Upper lobe of right lung (tissue), 1 donor: ENCODE measurements around the gene TMOD1. TPM values are rescaled to one million over a fixed set of nuclear protein-coding genes. Genes with fewer than 3 reads are reported as not detected.
A peak's percentile ranks its signal among the peaks of the same experiment; 100 is the strongest.

Experiments
- ATAC-seq: fragments of 200-7000 bp; cut with Tn5 transposase; one replicate; pipeline ENCODE4 v1.9.1; 2020; ENCODE audit warnings: mild to moderate bottlenecking, moderate library complexity
- DNase-seq: peaks from one replicate; pipeline ENCODE4 v3.0.0-alpha.2; 2020
- H3K27ac ChIP-seq: fragments of 200-600 bp; one replicate; pipeline ENCODE4 v1.8.0; 2022
- H3K27me3 ChIP-seq: fragments of 200-600 bp; one replicate; pipeline ENCODE4 v1.8.0; 2022; ENCODE audit warnings: mild to moderate bottlenecking
- H3K36me3 ChIP-seq: fragments of 200-600 bp; one replicate; pipeline ENCODE4 v1.8.0; 2022
- H3K4me1 ChIP-seq: fragments of 200-600 bp; one replicate; pipeline ENCODE4 v1.8.0; 2022
- H3K4me3 ChIP-seq: fragments of 200-600 bp; one replicate; pipeline ENCODE4 v1.8.0; 2022; ENCODE audit warnings: mild to moderate bottlenecking
- H3K9me3 ChIP-seq: fragments of 200-600 bp; one replicate; pipeline ENCODE4 v1.8.0; 2022
- CTCF ChIP-seq: fragments of 200-600 bp; IDR thresholded peaks from one replicate; pipeline ENCODE4 v1.8.0; 2022; ENCODE audit warnings: antibody characterized with exemption
- intact Hi-C: fragments of 100-400 bp; cut with DNase I; formaldehyde crosslinking; loops from one replicate; pipeline ENCODE4 v1.11.0; 2022
- total RNA-seq: library from RNA; stranded (reverse); fragmentation: NEBNext Ultra II Directional; extraction: Animal tissue kit (Norgen Biotek cat#: 25700); gene quantifications from one replicate; pipeline ENCODE4 v1.2.1, GENCODE V29; 2021
- donor health status: DM: no; HTN: yes; CAD: no; lungs with severe emphysema.

Gene TMOD1
- total RNA-seq, 1 donor from 2014 or later = 11.3 TPM

DNA sequence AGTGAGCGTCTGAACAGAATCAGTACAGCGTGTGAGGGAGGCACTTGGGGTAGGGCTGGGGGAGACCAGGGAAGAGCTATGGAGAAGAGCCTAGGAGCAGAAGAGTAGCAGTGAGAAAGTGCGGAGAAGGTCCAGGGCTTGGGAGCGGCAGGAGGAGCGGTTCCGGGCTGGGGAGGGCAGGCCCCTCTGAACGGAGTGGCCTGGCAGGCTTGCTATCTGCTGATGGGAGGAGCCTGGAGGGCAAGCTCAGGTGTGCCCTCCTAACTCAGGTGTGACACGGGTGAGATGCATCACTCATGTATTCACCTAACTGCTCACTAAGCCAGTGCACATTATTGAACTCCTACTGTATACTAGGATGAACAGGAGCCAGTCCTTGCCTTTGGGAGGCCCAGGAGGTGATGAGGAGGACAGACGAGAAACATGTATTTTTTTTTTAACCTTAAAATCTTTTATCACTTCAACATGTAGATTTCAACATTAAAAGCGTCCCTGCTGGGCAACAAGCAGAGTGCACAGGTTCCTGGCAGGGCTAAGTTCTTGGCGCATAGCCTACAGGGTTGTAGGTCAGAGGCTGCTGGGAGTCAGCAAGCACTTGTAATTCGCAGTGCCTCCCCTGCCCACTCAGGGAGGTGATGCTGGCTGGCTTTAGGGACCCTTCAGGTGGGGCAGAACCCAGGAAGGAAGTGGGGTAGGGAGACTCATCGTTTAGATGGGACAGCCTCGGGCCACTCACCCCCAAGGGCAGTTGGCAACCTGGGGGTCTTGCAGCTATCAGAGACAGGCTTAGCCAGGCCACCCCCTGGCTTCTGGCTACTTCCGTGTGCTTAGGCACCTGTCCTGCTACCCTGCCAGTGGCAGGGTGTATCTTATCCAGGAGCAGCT lies 55.5 kb downstream of the TMOD1 start:
- ATAC-seq (peak; percentile 10), DNase-seq (peak; percentile 63)
- no peaks in the 10 kb centered on the region for H3K27me3 ChIP-seq
- H3K4me1 ChIP-seq = peaks cover 31% of the 10 kb centered on the region
- intact Hi-C loops = no loop called here
- peak overlapping the region; percentile 74 for H3K27ac ChIP-seq
- no peak for TF ChIP-seq CTCF
- no peaks in the 10 kb centered on the region for H3K9me3 ChIP-seq
- H3K36me3 ChIP-seq = no peaks in the 10 kb centered on the region
- no peak overlapping the region for H3K4me3 ChIP-seq

DNA sequence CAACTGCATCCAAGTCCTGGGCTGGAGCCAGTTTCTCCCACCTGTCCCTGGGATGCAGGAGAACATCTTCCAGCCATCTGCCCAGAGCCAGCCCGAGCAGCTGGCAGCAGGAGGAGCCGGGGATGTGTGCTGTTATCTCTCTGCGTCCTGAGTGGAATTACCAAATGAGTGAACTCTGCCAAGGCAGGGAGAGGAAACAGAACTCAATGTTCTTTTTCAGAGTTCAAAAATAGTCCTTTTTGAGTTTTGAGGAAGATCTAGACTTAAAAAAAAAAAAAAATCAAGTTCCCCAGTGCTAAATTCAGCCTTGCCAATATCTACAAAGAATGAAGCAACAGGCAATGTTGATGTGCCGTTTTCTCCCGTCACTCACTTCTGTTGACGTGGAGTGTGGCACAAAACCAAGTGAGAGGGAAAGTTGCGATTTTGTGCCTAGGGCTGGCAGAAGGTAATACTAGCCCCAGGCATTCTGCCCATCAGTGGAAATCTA lies 56.2 kb downstream of the TMOD1 start:
- H3K4me1 ChIP-seq = peaks cover 31% of the 10 kb centered on the region
- no peaks in the 10 kb centered on the region for H3K27me3 ChIP-seq
- no peaks in the 10 kb centered on the region for H3K9me3 ChIP-seq
- H3K27ac ChIP-seq = peak overlapping the region; percentile 78
- peak; percentile 67 for ATAC-seq
- no peak overlapping the region for H3K4me3 ChIP-seq
- H3K36me3 ChIP-seq = no peaks in the 10 kb centered on the region
- intact Hi-C loops = no loop called here
- DNase-seq = peak; percentile 37
- TF ChIP-seq CTCF = no peak

DNA sequence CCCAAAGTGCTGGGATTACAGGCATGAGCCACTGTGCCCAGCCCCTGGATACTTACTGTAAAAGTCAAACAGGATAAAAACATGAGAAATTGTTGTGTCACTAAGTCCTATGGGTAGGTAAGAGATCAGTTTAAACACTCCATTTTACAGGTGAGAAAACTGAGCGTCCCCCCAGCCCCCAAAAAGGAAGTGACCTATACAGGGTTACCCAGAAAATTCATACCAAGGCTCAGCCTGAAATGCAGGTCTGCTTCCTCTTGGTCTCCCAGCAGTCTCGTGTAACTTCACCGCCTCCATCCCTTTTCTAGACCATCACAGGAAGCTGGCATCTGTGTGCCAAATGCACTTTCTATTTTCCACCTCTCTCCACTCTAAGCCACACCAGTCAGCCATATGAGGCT lies 57.2 kb downstream of the TMOD1 start:
- DNase-seq (no peak), ATAC-seq (no peak)
- H3K4me3 ChIP-seq = no peak overlapping the region
- H3K36me3 ChIP-seq = no peaks in the 10 kb centered on the region
- no peaks in the 10 kb centered on the region for H3K9me3 ChIP-seq
- no peak for TF ChIP-seq CTCF
- peak overlapping the region; percentile 78 for H3K27ac ChIP-seq
- no peaks in the 10 kb centered on the region for H3K27me3 ChIP-seq
- H3K4me1 ChIP-seq = peaks cover 33% of the 10 kb centered on the region
- intact Hi-C loops = no loop called here

GRCh38 chr9:97559111-97559514 lies 57.6 kb downstream of the TMOD1 start:
- no peak overlapping the region for H3K27ac ChIP-seq
- peak; percentile 40 for DNase-seq
- no peak for ATAC-seq

DNA sequence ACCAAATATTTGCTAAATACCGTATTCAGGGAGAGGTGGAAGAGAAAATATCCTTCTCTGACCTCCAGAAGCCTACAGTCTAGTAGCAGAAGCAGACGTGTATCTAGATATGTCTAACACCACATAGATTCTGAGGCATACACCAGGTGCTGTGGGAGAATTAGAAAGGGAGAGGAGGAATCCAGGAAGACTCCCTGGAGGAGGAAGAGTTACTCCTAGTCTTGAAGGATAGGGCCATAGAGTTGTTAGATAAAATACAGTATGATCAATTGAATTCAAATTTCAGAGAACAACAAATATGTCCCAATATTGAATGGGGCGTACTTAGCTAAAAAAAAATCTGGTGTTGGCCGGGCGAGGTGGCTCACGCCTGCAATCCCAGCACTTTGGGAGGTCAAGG lies 58.7 kb downstream of the TMOD1 start:
- Histone ChIP-seq H3K27me3 (no peaks in the 10 kb centered on the region), H3K36me3 (no peaks in the 10 kb centered on the region), H3K4me1 (peaks cover 40% of the 10 kb centered on the region), H3K4me3 (no peak overlapping the region), H3K27ac (no peak overlapping the region), H3K9me3 (no peaks in the 10 kb centered on the region)
- TF ChIP-seq CTCF = no peak
- no peak for ATAC-seq
- intact Hi-C loops = no loop called here
- DNase-seq = no peak

More at GRCh38 chr9:97559111-97559514, 57.6 kb downstream of the TMOD1 start:
- H3K36me3 ChIP-seq = no peaks in the 10 kb centered on the region
- intact Hi-C loops = no loop called here
- no peaks in the 10 kb centered on the region for H3K27me3 ChIP-seq
- no peak overlapping the region for H3K4me3 ChIP-seq
- no peak for TF ChIP-seq CTCF
- H3K9me3 ChIP-seq = no peaks in the 10 kb centered on the region
- peaks cover 35% of the 10 kb centered on the region for H3K4me1 ChIP-seq
